ENCODE data around the gene CALR3.

GRCh38 chr19:16530540-16531379, 34.8 kb upstream of the CALR3 start:
- TF ChIP-seq POLR2A (IDR thresholded peaks at IDR 0.05) (no peak), CTCF (IDR thresholded peaks at IDR 0.05) (no peak)
